PC-9 (cell line): Measurements from ENCODE around the gene NIPSNAP2. TPM values are rescaled to one million over a fixed set of nuclear protein-coding genes. Genes with fewer than 3 reads are reported as not detected.

ENCODE experiments used
- BruUV-seq: library from RNA; stranded (reverse); fragments of 400-500 nt; replicated peaks from 2 replicates; lab custom pipeline; 2021; lab: Mats Ljungman, UMichigan
- CTCF ChIA-PET: fragments of 300-600 bp; sonication (Branson Sonifier 250); formaldehyde crosslinking; loops from one replicate; lab custom pipeline; 2022; ENCODE audit warnings: antibody characterized with exemption; lab: Charles Lee
- POLR2A ChIA-PET: fragments of 300-600 bp; sonication (Branson Sonifier 250); formaldehyde crosslinking; loops from one replicate; lab custom pipeline; 2022; ENCODE audit warnings: antibody characterized with exemption; ENCODE audit not compliant: unreplicated experiment; lab: Charles Lee
- DNase-seq, 2 experiments: peaks; one replicate each; pipeline versions ENCODE4 v3.0.0 to v3.0.0-alpha.2; 2015 to 2022; ENCODE audit warnings: mixed read lengths in 1 of 2
- H2AFZ ChIP-seq: fragments of 200-600 bp; sonication (generic); 2 replicates; pipeline ENCODE4 v1.8.1; 2017; ENCODE audit warnings: antibody characterized with exemption
- H3F3A ChIP-seq: fragments of 200-600 bp; sonication (generic); 2 replicates; pipeline ENCODE4 v1.8.1; 2017; ENCODE audit warnings: antibody characterized with exemption, mild to moderate bottlenecking, low read depth; ENCODE audit not compliant: insufficient read depth
- H3K27ac ChIP-seq: fragments of 200-600 bp; sonication (generic); 2 replicates; pipeline ENCODE4 v1.6.1; 2016; ENCODE audit warnings: mixed run types
- H3K27me3 ChIP-seq: fragments of 200-600 bp; sonication (generic); 2 replicates; pipeline ENCODE4 v1.6.1; 2016; ENCODE audit warnings: low read depth, mixed run types; ENCODE audit not compliant: insufficient read depth
- H3K36me3 ChIP-seq: fragments of 200-600 bp; sonication (generic); 2 replicates; pipeline ENCODE4 v1.6.1; 2016; ENCODE audit warnings: low read depth, mixed run types
- H3K4me1 ChIP-seq: fragments of 200-600 bp; sonication (generic); replicated peaks from 2 replicates; pipeline ENCODE4 v1.6.1; 2016; ENCODE audit warnings: mixed run types; ENCODE audit not compliant: insufficient read depth
- H3K4me2 ChIP-seq: fragments of 200-600 bp; sonication (generic); 2 replicates; pipeline ENCODE4 v1.6.1; 2017; ENCODE audit warnings: mixed run types
- H3K4me3 ChIP-seq: fragments of 200-600 bp; sonication (generic); 2 replicates; pipeline ENCODE4 v1.6.1; 2016; ENCODE audit warnings: mixed run types
- H3K79me2 ChIP-seq: fragments of 200-600 bp; sonication (generic); 2 replicates; pipeline ENCODE4 v1.6.1; 2017; ENCODE audit warnings: low read depth, mixed run types
- H3K9me2 ChIP-seq: fragments of 200-600 bp; sonication (generic); 2 replicates; pipeline ENCODE4 v1.8.1; 2017; ENCODE audit warnings: mild to moderate bottlenecking; ENCODE audit not compliant: insufficient read depth
- H3K9me3 ChIP-seq: fragments of 200-600 bp; sonication (generic); 2 replicates; pipeline ENCODE4 v1.8.1; 2016; ENCODE audit warnings: low read depth; ENCODE audit not compliant: insufficient read depth
- H4K20me1 ChIP-seq: fragments of 200-600 bp; sonication (generic); 2 replicates; pipeline ENCODE4 v1.8.1; 2017; ENCODE audit not compliant: insufficient read depth
- CTCF ChIP-seq: fragments of 200-600 bp; sonication (generic); conservative IDR thresholded peaks from 2 replicates; pipeline ENCODE4 v1.6.1; 2017; ENCODE audit warnings: mixed run types, antibody characterized with exemption, mild to moderate bottlenecking, moderate library complexity
- EZH2 ChIP-seq: fragments of 200-600 bp; sonication (generic); IDR thresholded peaks from 2 replicates; pipeline ENCODE4 v1.8.0; 2017; ENCODE audit warnings: antibody characterized with exemption, low read depth
- intact Hi-C: fragments of 100-400 bp; cut with micrococcal nuclease; formaldehyde crosslinking; loops from one replicate; pipeline ENCODE4 v1.10.0; 2022; ENCODE audit not compliant: unreplicated experiment
- total RNA-seq: library from RNA; stranded (reverse); gene quantifications from 2 replicates; pipeline ENCODE4 v1.2.3, GENCODE V29; 2021

The NIPSNAP2 gene
- total RNA-seq, 1 experiment from 2014 or later, result 96.1 TPM

GRCh38 chr7:55983537-55983936 lies 19.2 kb downstream of the NIPSNAP2 start:
- DNase-seq, result no peak
- no peak overlapping the region for H3K4me3 ChIP-seq
- no peaks in the 10 kb centered on the region for H3K27me3 ChIP-seq
- CTCF ChIA-PET, result no interaction called here
- H3K4me1 ChIP-seq, result no peaks in the 10 kb centered on the region
- no peaks in the 10 kb centered on the region for H3K9me2 ChIP-seq
- no peaks in the 10 kb centered on the region for H3K79me2 ChIP-seq
- H2AFZ ChIP-seq, result no peak overlapping the region
- no peak overlapping the region for H3K4me2 ChIP-seq
- no peak overlapping the region for H3K27ac ChIP-seq
- POLR2A ChIA-PET, result interaction anchor here (0.5 kb wide), 1 partner anchor 91 kb away, joined by 3 read pairs; no protein-coding TSS in a partner anchor
- no peaks in the 10 kb centered on the region for H4K20me1 ChIP-seq
- H3K9me3 ChIP-seq, result no peaks in the 10 kb centered on the region
- BruUV-seq, result no TSS peak
- H3F3A ChIP-seq, result no peaks in the 10 kb centered on the region
- H3K36me3 ChIP-seq, result peaks cover 69% of the 10 kb centered on the region
- intact Hi-C loops, result no loop called here
- TF ChIP-seq EZH2 (no peak), CTCF (no peak)

- H3K79me2 ChIP-seq, result no peaks in the 10 kb centered on the region
- H3K4me1 ChIP-seq, result no peaks in the 10 kb centered on the region
- H3K27ac ChIP-seq, result no peak overlapping the region
- BruUV-seq, result no TSS peak
- no peak overlapping the region for H3K4me3 ChIP-seq
- no peaks in the 10 kb centered on the region for H4K20me1 ChIP-seq
- TF ChIP-seq EZH2, result no peak
- no peak for TF ChIP-seq CTCF
- H3K36me3 ChIP-seq, result peaks cover 8% of the 10 kb centered on the region; the same call in 1 of the 2 replicates
- H3F3A ChIP-seq, result no peaks in the 10 kb centered on the region
- CTCF ChIA-PET, result no interaction called here
- intact Hi-C loops, result no loop called here
- H3K9me3 ChIP-seq, result no peaks in the 10 kb centered on the region
- POLR2A ChIA-PET, result no interaction called here
- no peak overlapping the region for H2AFZ ChIP-seq
- no peaks in the 10 kb centered on the region for H3K27me3 ChIP-seq
- no peaks in the 10 kb centered on the region for H3K9me2 ChIP-seq
- no peak overlapping the region for H3K4me2 ChIP-seq
- DNase-seq, result no peak
These were observed 28.0 kb downstream of the NIPSNAP2 start for GRCh38 chr7:55992346-55992745.

DNA sequence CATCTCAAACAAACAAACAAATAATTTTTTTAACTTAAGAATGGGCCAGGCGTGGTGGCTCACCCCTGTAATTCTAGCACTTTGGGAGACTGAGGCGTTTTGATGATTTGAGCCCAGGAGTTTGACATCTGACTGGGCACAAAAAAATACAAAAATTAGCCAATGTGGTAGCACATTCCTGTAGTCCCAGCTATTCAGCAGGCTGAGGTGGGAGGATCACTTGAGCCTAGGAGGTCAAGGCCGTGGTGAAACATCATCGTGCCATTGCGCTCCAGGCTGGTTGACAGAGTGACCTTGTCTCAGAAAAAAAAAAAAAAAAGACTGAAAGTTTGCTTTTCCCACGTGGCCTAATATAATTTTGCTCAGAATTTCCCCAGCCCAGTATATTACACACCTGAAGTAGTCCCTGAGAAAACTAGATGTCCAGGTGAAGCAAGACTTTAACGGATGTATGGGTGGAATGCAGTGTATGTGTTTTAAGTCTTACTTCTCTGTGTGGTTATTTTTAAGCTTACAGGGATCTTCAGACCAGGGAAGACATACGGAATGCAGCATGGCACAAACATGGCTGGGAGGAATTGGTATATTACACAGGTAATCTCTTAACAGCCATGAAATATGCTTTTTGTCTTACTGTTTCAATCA lies 32.6 kb downstream of the NIPSNAP2 start:
- Histone ChIP-seq H4K20me1 (no peaks in the 10 kb centered on the region), H3F3A (no peaks in the 10 kb centered on the region), H3K9me2 (no peaks in the 10 kb centered on the region), H3K4me3 (no peak overlapping the region), H3K27ac (no peak overlapping the region), H3K36me3 (peaks cover 13% of the 10 kb centered on the region), H2AFZ (no peak overlapping the region), H3K4me2 (no peak overlapping the region), H3K27me3 (no peaks in the 10 kb centered on the region), H3K4me1 (no peaks in the 10 kb centered on the region), H3K9me3 (no peaks in the 10 kb centered on the region), H3K79me2 (no peaks in the 10 kb centered on the region)
- DNase-seq, result no peak
- intact Hi-C loops, result no loop called here
- TF ChIP-seq EZH2 (no peak), CTCF (no peak)
- BruUV-seq, result no TSS peak
- ChIA-PET POLR2A (no interaction called here), CTCF (no interaction called here)
